ENCODE data around the gene AIFM3.

DNA sequence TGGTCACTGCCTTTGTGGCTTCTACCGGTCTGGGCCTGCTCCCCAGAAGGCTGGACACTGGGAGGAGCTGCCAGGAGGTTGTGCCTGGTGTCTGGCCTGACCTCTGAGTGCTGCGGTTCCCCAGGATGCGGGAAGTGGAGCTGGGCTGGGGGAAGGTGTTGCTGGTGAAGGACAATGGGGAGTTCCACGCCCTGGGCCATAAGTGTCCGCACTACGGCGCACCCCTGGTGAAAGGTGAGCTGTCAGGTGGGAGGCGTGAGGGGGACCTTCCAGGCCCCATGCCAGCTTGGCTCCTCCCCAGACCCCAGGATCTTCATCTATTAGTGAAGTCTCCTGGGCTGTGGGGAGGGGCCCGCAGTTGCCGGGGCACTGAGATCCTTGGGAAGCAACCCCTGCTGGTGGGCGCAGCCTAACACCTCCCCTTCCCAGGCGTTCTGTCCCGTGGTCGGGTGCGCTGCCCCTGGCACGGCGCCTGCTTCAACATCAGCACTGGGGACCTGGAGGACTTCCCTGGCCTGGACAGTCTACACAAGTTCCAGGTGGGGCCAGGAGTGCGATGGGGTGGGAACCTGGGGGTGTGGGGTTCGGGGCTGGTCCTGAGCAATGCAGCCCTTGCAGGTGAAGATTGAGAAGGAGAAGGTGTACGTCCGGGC is 6.7 kb downstream of the AIFM3 start:
- TF ChIP-seq CTCF (IDR thresholded peaks at IDR 0.05) (no peak), POLR2A (IDR thresholded peaks at IDR 0.05) (no peak), POLR2AphosphoS5 (IDR thresholded peaks at IDR 0.05) (no peak), EP300 (IDR thresholded peaks at IDR 0.05) (no peak)
